Midbrain (tissue), 1 donor: ENCODE results near the gene GPC5.

Experiments used
- DNase-seq: peaks from one replicate; lab custom pipeline; 2025; lab: John Stamatoyannopoulos, UW

Gene GPC5

DNA sequence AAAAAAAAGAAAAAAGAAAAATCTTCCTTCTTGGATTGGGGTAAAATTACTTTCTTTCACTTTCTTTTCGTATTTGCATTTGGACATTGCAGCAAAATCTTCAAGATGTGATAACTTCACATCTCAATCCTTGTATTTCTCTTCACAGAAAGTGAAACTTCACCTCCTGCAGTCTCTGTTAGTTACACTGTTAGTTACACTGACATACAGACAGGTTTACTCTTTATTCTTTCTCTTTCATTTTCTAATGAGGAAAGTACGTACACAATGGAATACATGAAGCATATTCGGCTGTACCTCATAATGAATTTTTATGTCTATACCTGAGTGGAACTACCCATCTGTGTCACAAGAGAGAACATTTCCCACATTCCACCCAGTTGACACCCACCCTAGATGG, 1369.0 kb downstream of the GPC5 start:
- no peak for DNase-seq

GRCh38 chr13:92768602-92769001, 1370.2 kb downstream of the GPC5 start:
- no peak for DNase-seq

GRCh38 chr13:92769046-92769445, 1370.6 kb downstream of the GPC5 start:
- DNase-seq = no peak

GRCh38 chr13:92775658-92776057, 1377.2 kb downstream of the GPC5 start:
- DNase-seq = no peak

- DNase-seq = no peak
Observed at GRCh38 chr13:92781965-92782690, 1383.7 kb downstream of the GPC5 start.

GRCh38 chr13:92802776-92803175, 1404.4 kb downstream of the GPC5 start:
- DNase-seq = no peak

DNA sequence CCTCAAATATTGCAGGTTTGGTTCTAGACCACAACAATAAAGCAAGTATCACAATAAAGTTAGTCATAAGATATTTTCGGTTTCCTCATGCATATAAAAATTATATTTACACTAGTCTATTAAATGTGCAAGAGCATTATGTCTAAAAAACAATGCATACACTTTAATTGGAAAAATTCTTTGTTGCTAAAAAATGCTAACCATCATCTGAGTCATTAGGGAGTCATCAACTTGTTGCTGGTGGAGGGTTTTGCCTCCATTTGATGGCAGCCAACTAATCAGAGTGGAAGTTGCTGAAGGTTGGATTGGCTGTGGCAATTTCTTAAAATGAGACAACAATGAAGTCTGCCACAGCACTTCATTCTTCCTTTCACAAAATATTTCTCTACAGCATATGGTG, 1405.9 kb downstream of the GPC5 start:
- no peak for DNase-seq

GRCh38 chr13:92804926-92805325, 1406.5 kb downstream of the GPC5 start:
- no peak for DNase-seq

DNA sequence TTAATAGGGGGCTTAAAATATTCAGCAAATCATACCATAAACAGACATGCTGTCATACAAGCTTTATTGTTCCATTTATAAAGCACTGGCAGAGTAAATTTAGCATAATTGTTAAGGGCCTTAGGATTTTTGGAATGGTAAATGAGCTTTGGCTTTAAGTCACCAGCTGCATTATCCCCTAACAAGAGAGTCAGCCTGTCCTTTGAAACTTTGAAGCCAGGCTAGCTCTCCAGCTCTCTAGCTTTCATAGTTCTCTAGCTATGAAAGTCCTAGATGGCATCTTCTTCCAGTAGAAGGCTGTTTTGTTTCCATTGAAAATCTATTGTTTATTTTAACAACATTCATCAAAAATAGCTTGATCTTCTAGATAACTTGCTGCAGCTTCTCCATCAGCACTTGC, 1407.3 kb downstream of the GPC5 start:
- DNase-seq = no peak

GRCh38 chr13:92806215-92806614, 1407.8 kb downstream of the GPC5 start:
- DNase-seq = no peak

DNA sequence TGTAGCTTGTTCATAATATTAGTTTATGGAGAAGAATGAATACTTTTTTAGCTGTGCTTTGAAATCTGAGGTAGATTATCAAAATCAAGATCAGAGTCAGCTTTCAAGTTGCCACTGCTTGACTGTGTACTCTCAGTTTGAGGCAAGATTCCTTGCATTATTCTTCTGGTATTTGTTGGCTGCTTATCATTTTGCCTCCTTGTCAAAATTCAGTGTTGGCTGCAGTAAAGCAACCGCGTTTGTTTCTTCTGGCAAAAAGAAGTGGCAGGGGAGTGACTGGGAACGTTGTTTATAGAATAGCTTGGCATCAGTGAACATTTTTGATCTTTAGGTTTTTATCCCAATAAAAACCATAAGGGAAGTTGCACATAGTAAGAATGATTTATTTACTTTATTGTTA, 1408.9 kb downstream of the GPC5 start:
- DNase-seq = no peak

GRCh38 chr13:92807966-92808365, 1409.5 kb downstream of the GPC5 start:
- DNase-seq = no peak

- DNase-seq = no peak
Observed at GRCh38 chr13:92821324-92821723, 1422.9 kb downstream of the GPC5 start.

DNA sequence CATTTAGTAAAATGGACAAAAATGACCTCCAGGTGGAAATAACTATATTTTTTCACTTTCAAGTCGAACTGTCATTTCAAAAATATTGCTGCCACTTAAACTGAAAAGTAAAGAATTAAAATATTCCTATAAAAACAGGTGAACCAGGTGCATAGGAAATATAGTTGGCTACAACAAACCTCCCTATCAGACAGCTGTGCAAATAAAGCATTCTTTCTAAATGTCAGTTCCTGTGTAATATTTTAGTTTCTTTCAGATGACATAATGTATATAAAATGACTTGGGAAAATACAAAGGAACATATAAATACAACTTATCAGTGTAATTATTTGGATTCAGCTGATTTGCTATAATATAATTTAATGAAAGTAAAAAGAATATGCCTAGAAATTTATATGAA, 1424.6 kb downstream of the GPC5 start:
- no peak for DNase-seq

GRCh38 chr13:92825938-92826596, 1427.6 kb downstream of the GPC5 start:
- DNase-seq = no peak

- DNase-seq = no peak
Observed at GRCh38 chr13:92827503-92827902, 1429.1 kb downstream of the GPC5 start.

- no peak for DNase-seq
Observed at GRCh38 chr13:92829930-92830329, 1431.5 kb downstream of the GPC5 start.

DNA sequence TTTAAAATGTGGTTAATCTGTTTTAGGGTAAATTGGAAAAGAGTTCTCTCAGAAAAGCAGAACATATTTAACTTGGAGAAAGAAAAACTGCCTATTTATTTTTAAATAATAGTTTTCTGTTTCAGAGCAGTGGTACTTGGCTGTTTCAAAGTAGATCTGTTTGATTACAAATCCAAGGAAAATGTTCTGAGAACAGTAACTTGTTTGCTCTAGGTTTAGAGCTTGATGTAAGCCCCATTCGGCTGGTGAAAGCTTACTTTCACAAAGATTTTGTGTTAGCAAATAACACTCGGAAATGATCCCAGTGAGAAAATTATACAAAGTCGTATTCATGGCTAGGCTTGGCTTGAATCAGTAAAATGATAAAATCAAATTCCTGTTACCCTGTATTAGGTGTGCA, 1432.4 kb downstream of the GPC5 start:
- no peak for DNase-seq

- no peak for DNase-seq
Observed at GRCh38 chr13:92833071-92833470, 1434.7 kb downstream of the GPC5 start.

GRCh38 chr13:92836171-92836570, 1437.8 kb downstream of the GPC5 start:
- no peak for DNase-seq

DNA sequence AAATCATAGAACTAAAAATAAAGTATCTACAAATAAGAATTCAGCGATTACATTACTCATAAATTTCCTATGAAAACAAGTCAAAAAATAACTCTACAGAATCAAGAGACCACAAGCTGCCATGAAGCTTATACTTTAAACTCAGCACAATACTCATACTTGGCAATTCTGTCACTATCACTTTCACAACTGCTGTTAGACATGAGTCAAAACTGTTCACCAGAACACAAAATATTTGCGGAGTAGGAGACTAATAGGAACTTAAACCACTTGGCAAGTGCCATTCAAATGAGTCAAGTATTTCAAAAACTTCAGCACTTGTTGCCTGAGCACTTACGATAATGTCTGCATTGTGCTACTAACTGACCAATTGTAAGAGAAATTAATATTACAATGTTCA, 1440.4 kb downstream of the GPC5 start:
- DNase-seq = no peak

DNA sequence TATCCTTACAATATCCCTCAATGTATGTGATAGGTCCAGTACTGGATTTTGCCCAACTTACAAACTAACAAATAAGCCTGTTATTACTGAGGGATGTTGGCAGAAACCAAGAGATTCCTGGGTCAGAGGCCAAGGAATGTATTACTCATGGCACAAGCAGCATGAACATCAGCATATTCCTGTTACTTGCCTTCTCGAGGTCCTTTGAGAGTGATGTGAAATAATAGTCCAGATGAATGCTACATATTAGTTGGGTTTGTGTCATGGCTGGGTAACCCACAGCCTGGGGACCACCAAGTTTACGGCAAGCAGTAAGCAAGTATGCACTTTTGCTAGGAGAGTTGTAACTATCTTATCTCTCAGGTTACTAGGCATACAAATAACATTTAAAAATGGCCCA, 1443.7 kb downstream of the GPC5 start:
- DNase-seq = no peak

GRCh38 chr13:92843549-92843948, 1445.1 kb downstream of the GPC5 start:
- DNase-seq = no peak

DNA sequence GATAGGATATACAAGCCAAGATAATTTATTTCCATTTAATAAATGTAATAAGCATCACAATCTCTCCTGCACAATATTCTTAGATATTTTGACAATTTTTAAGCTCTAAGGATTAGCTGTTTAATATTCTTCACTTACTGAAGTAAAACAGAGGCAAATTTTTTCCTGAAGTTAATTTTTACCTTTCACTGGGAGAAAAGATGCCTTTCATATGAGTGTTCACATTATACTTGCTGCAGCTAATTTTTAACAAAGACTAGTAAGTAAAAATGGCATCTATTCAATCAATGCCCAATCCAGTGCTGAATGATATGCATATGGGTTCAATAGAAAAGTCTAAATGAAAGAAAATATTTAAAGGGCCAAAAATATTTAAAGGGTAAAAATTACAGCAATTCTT, 1451.0 kb downstream of the GPC5 start:
- DNase-seq = no peak
